ENCODE measurements around the gene BACH2.

Gene BACH2

DNA sequence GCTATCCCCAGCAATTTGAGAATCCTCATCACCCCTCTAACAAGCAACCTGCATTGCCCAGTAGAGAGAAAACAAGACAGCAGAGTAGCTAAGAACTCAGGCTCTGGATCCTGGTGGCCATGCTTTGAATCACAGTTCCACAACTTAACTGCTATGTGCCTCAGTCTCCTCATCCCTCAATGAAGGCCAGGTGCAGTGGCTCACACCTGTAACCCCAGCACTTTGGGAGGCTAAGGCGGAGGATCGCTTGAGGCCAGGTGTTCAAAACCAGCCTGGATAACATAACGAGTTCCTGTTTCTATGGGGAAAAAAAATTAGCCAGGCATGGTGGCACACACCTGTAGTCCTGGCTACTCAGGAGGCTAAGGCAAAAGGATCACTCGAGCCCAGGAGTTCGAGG is 23.7 kb downstream of the BACH2 start:
- no peak for DNase-seq (ENCODE audit: low read depth)
- TF ChIP-seq, protein P1, sequence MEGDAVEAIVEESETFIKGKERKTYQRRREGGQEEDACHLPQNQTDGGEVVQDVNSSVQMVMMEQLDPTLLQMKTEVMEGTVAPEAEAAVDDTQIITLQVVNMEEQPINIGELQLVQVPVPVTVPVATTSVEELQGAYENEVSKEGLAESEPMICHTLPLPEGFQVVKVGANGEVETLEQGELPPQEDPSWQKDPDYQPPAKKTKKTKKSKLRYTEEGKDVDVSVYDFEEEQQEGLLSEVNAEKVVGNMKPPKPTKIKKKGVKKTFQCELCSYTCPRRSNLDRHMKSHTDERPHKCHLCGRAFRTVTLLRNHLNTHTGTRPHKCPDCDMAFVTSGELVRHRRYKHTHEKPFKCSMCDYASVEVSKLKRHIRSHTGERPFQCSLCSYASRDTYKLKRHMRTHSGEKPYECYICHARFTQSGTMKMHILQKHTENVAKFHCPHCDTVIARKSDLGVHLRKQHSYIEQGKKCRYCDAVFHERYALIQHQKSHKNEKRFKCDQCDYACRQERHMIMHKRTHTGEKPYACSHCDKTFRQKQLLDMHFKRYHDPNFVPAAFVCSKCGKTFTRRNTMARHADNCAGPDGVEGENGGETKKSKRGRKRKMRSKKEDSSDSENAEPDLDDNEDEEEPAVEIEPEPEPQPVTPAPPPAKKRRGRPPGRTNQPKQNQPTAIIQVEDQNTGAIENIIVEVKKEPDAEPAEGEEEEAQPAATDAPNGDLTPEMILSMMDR (IDR thresholded peaks at IDR 0.05; ENCODE audit: control insufficient read depth, insufficient read depth, low read depth, low read length, missing control alignments) = no peak
- H3K4me3 ChIP-seq (ENCODE audit: control insufficient read depth, low read depth, low read length) = no peak overlapping the region

DNA sequence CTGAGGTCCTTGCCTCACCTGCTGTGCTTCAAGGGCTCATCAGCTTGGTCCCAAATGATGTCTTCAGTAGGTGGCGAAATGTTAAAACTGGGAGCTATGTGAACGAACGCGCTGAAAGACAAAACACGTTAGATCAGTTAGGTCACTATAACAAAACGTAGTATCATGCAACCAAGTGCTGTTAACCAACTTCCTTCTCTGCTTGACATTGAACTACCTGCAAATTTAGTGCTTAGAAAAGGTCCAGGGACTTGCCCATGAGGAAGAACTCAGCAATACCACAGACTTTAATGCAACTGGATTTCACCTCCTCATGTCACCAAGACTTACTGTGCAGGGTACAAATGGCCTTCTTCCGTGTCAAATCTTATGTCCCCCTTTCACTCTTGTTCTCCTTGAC is 24.8 kb downstream of the BACH2 start:
- H3K4me3 ChIP-seq (ENCODE audit: control insufficient read depth, low read depth, low read length) = no peak overlapping the region
- no peak for DNase-seq (ENCODE audit: low read depth)
- TF ChIP-seq, protein P1 (IDR thresholded peaks at IDR 0.05; ENCODE audit: control insufficient read depth, insufficient read depth, low read depth, low read length, missing control alignments) = no peak

DNA sequence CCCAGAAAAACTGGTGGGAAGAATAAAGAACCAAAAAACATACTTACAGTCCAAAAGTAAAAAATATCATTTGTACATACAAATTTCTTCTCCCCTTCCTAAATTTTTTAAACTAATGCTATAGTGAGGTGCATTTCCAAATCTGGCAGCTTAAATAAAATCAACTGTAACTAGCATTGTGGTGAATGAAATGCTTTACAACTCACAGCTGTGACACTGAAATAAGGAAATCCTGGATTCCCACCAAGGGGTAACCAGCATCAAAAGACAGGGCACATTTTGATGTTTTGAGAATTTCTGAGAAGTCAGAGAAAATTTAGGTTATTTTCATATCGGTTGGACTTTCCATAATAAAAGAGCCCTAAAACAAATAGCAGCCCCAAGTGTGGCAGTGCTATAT is 27.3 kb downstream of the BACH2 start:
- DNase-seq (ENCODE audit: low read depth) = no peak
- no peak overlapping the region for H3K4me3 ChIP-seq (ENCODE audit: control insufficient read depth, low read depth, low read length)
- TF ChIP-seq, protein P1 (IDR thresholded peaks at IDR 0.05; ENCODE audit: control insufficient read depth, insufficient read depth, low read depth, low read length, missing control alignments) = no peak

DNA sequence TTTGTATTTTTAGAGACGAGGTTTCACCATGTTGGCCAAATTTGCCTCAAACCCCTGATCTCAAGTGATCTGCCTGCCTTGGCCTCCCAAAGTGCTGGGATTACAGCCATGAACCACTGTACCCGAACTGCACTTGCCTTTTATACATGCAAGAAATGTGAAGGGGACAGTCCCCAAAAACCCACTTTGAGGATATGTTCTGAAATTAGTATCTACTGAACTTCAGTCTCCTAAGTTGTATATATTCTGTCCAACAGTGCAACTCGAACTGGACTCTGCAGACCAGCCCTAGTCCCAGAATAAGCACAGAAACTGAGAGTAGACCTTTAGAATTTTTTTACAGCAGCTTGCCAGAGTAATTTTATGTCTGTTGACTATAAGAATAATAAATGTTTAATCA is 28.5 kb downstream of the BACH2 start:
- no peak for DNase-seq (ENCODE audit: low read depth)
- TF ChIP-seq, protein P1 (IDR thresholded peaks at IDR 0.05; ENCODE audit: control insufficient read depth, insufficient read depth, low read depth, low read length, missing control alignments) = no peak
- H3K4me3 ChIP-seq (ENCODE audit: control insufficient read depth, low read depth, low read length) = no peak overlapping the region

DNA sequence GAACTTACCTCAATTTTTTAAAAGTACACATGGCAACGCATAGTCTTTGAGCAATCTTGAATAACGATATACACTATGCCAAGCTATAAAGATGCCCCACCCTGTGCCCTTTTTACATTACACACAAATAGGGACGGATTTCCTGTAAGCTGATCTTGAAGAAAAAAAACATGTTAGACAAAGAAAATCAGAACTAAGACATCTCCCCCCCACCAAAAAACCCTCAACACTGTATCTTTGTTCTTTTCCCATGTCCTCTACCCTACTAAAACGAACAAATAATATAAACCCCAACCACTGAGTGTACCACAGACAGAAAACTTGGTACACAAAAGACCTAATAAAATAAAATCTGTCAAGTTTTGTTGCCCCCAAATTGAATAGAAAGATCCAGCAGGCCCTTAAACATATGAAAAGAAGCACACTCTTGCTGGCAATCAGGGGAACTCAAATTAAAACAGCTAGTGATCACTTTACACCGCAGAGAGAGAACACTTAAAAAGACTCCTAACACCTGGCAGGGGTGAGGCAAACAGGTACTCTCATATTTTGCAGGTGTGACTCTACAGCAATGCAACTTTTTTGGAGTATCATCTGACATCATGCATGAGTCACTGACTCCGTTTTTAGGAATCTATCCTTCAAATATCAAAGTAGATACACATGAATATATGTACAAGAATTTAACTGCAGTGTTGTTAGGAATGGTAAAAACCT is 29.6 kb downstream of the BACH2 start:
- TF ChIP-seq, protein P1 (IDR thresholded peaks at IDR 0.05; ENCODE audit: control insufficient read depth, insufficient read depth, low read depth, low read length, missing control alignments) = no peak
- no peak for DNase-seq (ENCODE audit: low read depth)
- H3K4me3 ChIP-seq (ENCODE audit: control insufficient read depth, low read depth, low read length) = no peak overlapping the region

DNA sequence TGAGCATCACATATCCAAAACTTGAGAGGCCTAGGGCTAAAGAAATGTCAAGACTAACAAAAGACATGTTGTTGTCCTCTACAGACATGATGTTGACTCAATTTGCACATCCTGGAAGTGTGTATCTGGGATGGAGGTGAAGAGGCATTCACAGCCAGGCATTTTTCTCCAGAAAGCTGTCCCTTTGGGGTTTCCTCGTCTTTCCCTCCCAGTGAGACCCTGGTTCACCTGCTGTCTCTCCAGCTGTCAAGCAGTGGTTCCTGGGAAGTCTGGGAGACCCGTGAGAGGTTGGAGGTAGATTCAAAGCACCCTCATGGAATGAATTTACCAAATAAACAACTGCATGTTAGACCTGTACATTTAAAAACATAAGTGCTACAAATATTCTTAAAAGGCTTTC is 32.1 kb downstream of the BACH2 start:
- H3K4me3 ChIP-seq (ENCODE audit: control insufficient read depth, low read depth, low read length) = no peak overlapping the region
- TF ChIP-seq, protein P1 (IDR thresholded peaks at IDR 0.05; ENCODE audit: control insufficient read depth, insufficient read depth, low read depth, low read length, missing control alignments) = no peak
- DNase-seq (ENCODE audit: low read depth) = no peak

All from AG09309 (cell line).